Measurements from ENCODE around the gene FAM234B.
"Not testable (repeated sequence)": the region's sequence is repeated elsewhere in the genome, so short reads cannot be mapped to it uniquely, and the experiment has no call there.

FAM234B gene

GRCh38 chr12:13024531-13024916 lies 19.7 kb upstream of the FAM234B start:
- peak; percentile 43 for DNase-seq

GRCh38 chr12:13026286-13026685 lies 17.9 kb upstream of the FAM234B start:
- DNase-seq: no peak

GRCh38 chr12:13027032-13027431 lies 17.1 kb upstream of the FAM234B start:
- no peak for DNase-seq

- no peak for DNase-seq
Observed at GRCh38 chr12:13027508-13027907, 16.7 kb upstream of the FAM234B start.

GRCh38 chr12:13028825-13029570 lies 15.2 kb upstream of the FAM234B start:
- no peak for DNase-seq

GRCh38 chr12:13030541-13031291 lies 13.5 kb upstream of the FAM234B start:
- DNase-seq: no peak

GRCh38 chr12:13032164-13032563 lies 12.0 kb upstream of the FAM234B start:
- no peak for DNase-seq

- no peak for DNase-seq
Observed at GRCh38 chr12:13033476-13033875, 10.7 kb upstream of the FAM234B start.

- not testable (repeated sequence) for DNase-seq
Observed at GRCh38 chr12:13035335-13035734, 8.8 kb upstream of the FAM234B start.

GRCh38 chr12:13036881-13037280 lies 7.3 kb upstream of the FAM234B start:
- no peak for DNase-seq

- DNase-seq: no peak
Observed at GRCh38 chr12:13038491-13039161, 5.6 kb upstream of the FAM234B start.

- no peak for DNase-seq
Observed at GRCh38 chr12:13039328-13039956, 4.7 kb upstream of the FAM234B start.

GRCh38 chr12:13041224-13041623 lies 3.0 kb upstream of the FAM234B start:
- DNase-seq: no peak

- DNase-seq: no peak
Observed at GRCh38 chr12:13042666-13043230, 1.4 kb upstream of the FAM234B start.

GRCh38 chr12:13044906-13045299 lies 722 bp downstream of the FAM234B start:
- DNase-seq: no peak

GRCh38 chr12:13045816-13046215 lies 1.6 kb downstream of the FAM234B start:
- DNase-seq: no peak

- no peak for DNase-seq
Observed at GRCh38 chr12:13046964-13047363, 2.8 kb downstream of the FAM234B start.

GRCh38 chr12:13049816-13050215 lies 5.6 kb downstream of the FAM234B start:
- no peak for DNase-seq

GRCh38 chr12:13052421-13052820 lies 8.2 kb downstream of the FAM234B start:
- DNase-seq: peak; percentile 15

GRCh38 chr12:13053617-13054016 lies 9.4 kb downstream of the FAM234B start:
- not testable (repeated sequence) for DNase-seq

- peak; percentile 78 for DNase-seq
Observed at GRCh38 chr12:13060581-13060980, 16.4 kb downstream of the FAM234B start.

- DNase-seq: no peak
Observed at GRCh38 chr12:13061377-13061776, 17.2 kb downstream of the FAM234B start.

GRCh38 chr12:13062669-13063068 lies 18.5 kb downstream of the FAM234B start:
- no peak for DNase-seq
